Neutrophil (primary cell): ENCODE results near the gene SORBS1.

Experiments used
- H3K27ac ChIP-seq: fragments of 200-600 bp; sonication (generic); 2 replicates; pipeline ENCODE4 v1.5.1; 2016; ENCODE audit warnings: mild to moderate bottlenecking, moderate library complexity
- H3K27me3 ChIP-seq: fragments of 200-600 bp; sonication (generic); 2 replicates; pipeline ENCODE4 v1.6.0; 2016; ENCODE audit warnings: mild to moderate bottlenecking
- H3K36me3 ChIP-seq: fragments of 200-600 bp; sonication (generic); 2 replicates; pipeline ENCODE4 v1.5.1; 2017
- H3K4me1 ChIP-seq, 2 experiments: fragments of 200-600 bp in 1 of 2; sonication (generic) in 1 of 2; 1 replicate in 1 of 2; 2 replicates in 1 of 2; pipeline versions ENCODE4 v1.5.1 to v1.6.1; 2013 to 2016; ENCODE audit warnings: low read depth in 1 of 2, low read length in 1 of 2, mild to moderate bottlenecking in 1 of 2, moderate library complexity in 1 of 2; ENCODE audit not compliant: control insufficient read depth in 1 of 2, insufficient read depth in 1 of 2
- H3K4me3 ChIP-seq, 2 experiments: fragments of 200-600 bp in 1 of 2; sonication (generic) in 1 of 2; 1 replicate in 1 of 2; 2 replicates in 1 of 2; pipeline ENCODE4 v1.5.1; 2013 to 2016; ENCODE audit warnings: low read depth in 1 of 2, low read length in 1 of 2, mild to moderate bottlenecking in 1 of 2, moderate library complexity in 1 of 2
- H3K9me3 ChIP-seq: fragments of 200-600 bp; sonication (generic); 2 replicates; pipeline ENCODE4 v1.5.1; 2016
- CTCF ChIP-seq: fragments of 200-600 bp; sonication (generic); IDR thresholded peaks from 2 replicates; pipeline ENCODE4 v1.5.1; 2016; ENCODE audit warnings: antibody characterized with exemption

The SORBS1 gene

GRCh38 chr10:95374597-95375209, 186.5 kb downstream of the SORBS1 start:
- peak; percentile 51 for TF ChIP-seq CTCF
- H3K36me3 ChIP-seq, result no peaks in the 10 kb centered on the region

GRCh38 chr10:95373660-95374059, 187.5 kb downstream of the SORBS1 start:
- TF ChIP-seq CTCF, result no peak
- Histone ChIP-seq H3K27me3 (peaks cover 16% of the 10 kb centered on the region), H3K27ac (no peak overlapping the region), H3K36me3 (no peaks in the 10 kb centered on the region), H3K9me3 (peaks cover 5% of the 10 kb centered on the region), H3K4me3 (no peak overlapping the region), H3K4me1 (no peaks in the 10 kb centered on the region)

More at GRCh38 chr10:95374597-95375209, 186.5 kb downstream of the SORBS1 start:
- peaks cover 5% of the 10 kb centered on the region for H3K9me3 ChIP-seq
- peaks cover 19% of the 10 kb centered on the region for H3K27me3 ChIP-seq
- no peak overlapping the region for H3K27ac ChIP-seq
- no peaks in the 10 kb centered on the region for H3K4me1 ChIP-seq
- H3K4me3 ChIP-seq, result no peak overlapping the region

GRCh38 chr10:95364342-95364741, 196.8 kb downstream of the SORBS1 start:
- no peak for TF ChIP-seq CTCF

GRCh38 chr10:95363303-95363912, 197.8 kb downstream of the SORBS1 start:
- Histone ChIP-seq H3K9me3 (no peaks in the 10 kb centered on the region), H3K4me3 (no peak overlapping the region), H3K36me3 (no peaks in the 10 kb centered on the region), H3K27me3 (no peaks in the 10 kb centered on the region), H3K4me1 (no peaks in the 10 kb centered on the region), H3K27ac (no peak overlapping the region)
- peak; percentile 80 for TF ChIP-seq CTCF

More at GRCh38 chr10:95364342-95364741, 196.8 kb downstream of the SORBS1 start:
- Histone ChIP-seq H3K27me3 (no peaks in the 10 kb centered on the region), H3K36me3 (no peaks in the 10 kb centered on the region), H3K4me1 (no peaks in the 10 kb centered on the region), H3K4me3 (no peak overlapping the region), H3K27ac (no peak overlapping the region), H3K9me3 (no peaks in the 10 kb centered on the region)

GRCh38 chr10:95360122-95360714, 201.0 kb downstream of the SORBS1 start:
- H3K9me3 ChIP-seq, result no peaks in the 10 kb centered on the region
- no peak overlapping the region for H3K4me3 ChIP-seq
- no peaks in the 10 kb centered on the region for H3K36me3 ChIP-seq
- no peaks in the 10 kb centered on the region for H3K4me1 ChIP-seq
- H3K27me3 ChIP-seq, result no peaks in the 10 kb centered on the region
- TF ChIP-seq CTCF, result no peak
- H3K27ac ChIP-seq, result no peak overlapping the region
